Mesendoderm (in vitro differentiated cells): ENCODE data around the gene FBH1.

Experiments used
- DNase-seq: peaks from one replicate; pipeline ENCODE4 v3.0.0; 2013
- H2AK5ac ChIP-seq: 2 replicates; pipeline ENCODE4 v1.6.1; 2013; ENCODE audit warnings: low read length, inconsistent platforms
- H2BK120ac ChIP-seq: 2 replicates; pipeline ENCODE4 v1.6.1; 2013; ENCODE audit warnings: low read depth, mild to moderate bottlenecking, low read length, moderate library complexity, mixed read lengths
- H2BK15ac ChIP-seq: replicated peaks from 2 replicates; pipeline ENCODE4 v1.6.1; 2013; ENCODE audit warnings: low read depth, mild to moderate bottlenecking, moderate library complexity
- H2BK5ac ChIP-seq: 2 replicates; pipeline ENCODE4 v1.6.1; 2013; ENCODE audit warnings: low read length, inconsistent platforms
- H3K18ac ChIP-seq: 2 replicates; pipeline ENCODE4 v1.6.1; 2013; ENCODE audit warnings: mild to moderate bottlenecking, low read length, mixed read lengths
- H3K23ac ChIP-seq: one replicate; pipeline ENCODE4 v1.6.1; 2013; ENCODE audit warnings: low read length
- H3K27ac ChIP-seq: 2 replicates; pipeline ENCODE4 v1.5.1; 2013; ENCODE audit warnings: low read depth, mild to moderate bottlenecking, inconsistent platforms, low read length, moderate library complexity
- H3K27me3 ChIP-seq: 2 replicates; pipeline ENCODE4 v1.6.1; 2013; ENCODE audit warnings: low read length, control low read depth, mild to moderate bottlenecking, inconsistent platforms; ENCODE audit not compliant: insufficient read depth, poor library complexity
- H3K36me3 ChIP-seq: 2 replicates; pipeline ENCODE4 v1.6.1; 2013; ENCODE audit warnings: low read length, inconsistent platforms; ENCODE audit not compliant: control insufficient read depth, insufficient read depth
- H3K4ac ChIP-seq: one replicate; pipeline ENCODE4 v1.6.1; 2013; ENCODE audit warnings: low read depth, mild to moderate bottlenecking, low read length, moderate library complexity
- H3K4me1 ChIP-seq: 2 replicates; pipeline ENCODE4 v1.6.1; 2013; ENCODE audit warnings: low read depth, low read length, inconsistent platforms; ENCODE audit not compliant: control insufficient read depth
- H3K4me2 ChIP-seq: 2 replicates; pipeline ENCODE4 v1.6.1; 2013; ENCODE audit warnings: low read length
- H3K4me3 ChIP-seq: 2 replicates; pipeline ENCODE4 v1.5.1; 2013; ENCODE audit warnings: mild to moderate bottlenecking, low read length
- H3K56ac ChIP-seq: one replicate; pipeline ENCODE4 v1.6.1; 2013; ENCODE audit warnings: low read length
- H3K79me1 ChIP-seq: 2 replicates; pipeline ENCODE4 v1.6.1; 2013; ENCODE audit warnings: low read length, inconsistent platforms
- H3K79me2 ChIP-seq: 2 replicates; pipeline ENCODE4 v1.6.1; 2013; ENCODE audit warnings: mild to moderate bottlenecking, low read length; ENCODE audit not compliant: control insufficient read depth, insufficient read depth
- H3K9ac ChIP-seq: 2 replicates; pipeline ENCODE4 v1.6.1; 2013; ENCODE audit warnings: low read length, inconsistent platforms
- H4K5ac ChIP-seq: one replicate; pipeline ENCODE4 v1.6.1; 2013; ENCODE audit warnings: low read length
- H4K8ac ChIP-seq: one replicate; pipeline ENCODE4 v1.6.1; 2013; ENCODE audit warnings: low read depth, mild to moderate bottlenecking, control low read depth, low read length, moderate library complexity
- WGBS: extraction: QIAGEN DNeasy Blood & Tissue Kit; methylation state at CpG from one replicate; pipeline ENCODE4 v1.1.7; 2013; ENCODE audit warnings: low lambda C conversion rate, missing lambda C conversion rate; ENCODE audit not compliant: insufficient coverage; ENCODE audit errors: extremely low coverage; 5-methylcytosine and 5-hydroxymethylcytosine counted together

The FBH1 gene

GRCh38 chr10:5983774-5984173 is 93.7 kb downstream of the FBH1 start:
- H3K4me3 ChIP-seq: no peak overlapping the region
- no peak overlapping the region for H3K27ac ChIP-seq
- no peaks in the 10 kb centered on the region for H3K4me1 ChIP-seq
- no peak overlapping the region for H4K8ac ChIP-seq
- H2BK15ac ChIP-seq: no peak overlapping the region
- no peak overlapping the region for H4K5ac ChIP-seq
- H2BK5ac ChIP-seq: no peak overlapping the region
- no peak overlapping the region for H3K4me2 ChIP-seq
- no peak overlapping the region for H3K4ac ChIP-seq
- no peaks in the 10 kb centered on the region for H3K36me3 ChIP-seq
- H3K27me3 ChIP-seq: no peaks in the 10 kb centered on the region
- no peak overlapping the region for H2BK120ac ChIP-seq
- no peak overlapping the region for H2AK5ac ChIP-seq
- H3K79me1 ChIP-seq: no peaks in the 10 kb centered on the region
- no peak overlapping the region for H3K9ac ChIP-seq
- no peak overlapping the region for H3K56ac ChIP-seq
- H3K18ac ChIP-seq: no peak overlapping the region
- no peak for DNase-seq
- WGBS: no CpG with 5 or more reads among the region's 9 CpGs
- H3K23ac ChIP-seq: no peak overlapping the region
- H3K79me2 ChIP-seq: no peaks in the 10 kb centered on the region

DNA sequence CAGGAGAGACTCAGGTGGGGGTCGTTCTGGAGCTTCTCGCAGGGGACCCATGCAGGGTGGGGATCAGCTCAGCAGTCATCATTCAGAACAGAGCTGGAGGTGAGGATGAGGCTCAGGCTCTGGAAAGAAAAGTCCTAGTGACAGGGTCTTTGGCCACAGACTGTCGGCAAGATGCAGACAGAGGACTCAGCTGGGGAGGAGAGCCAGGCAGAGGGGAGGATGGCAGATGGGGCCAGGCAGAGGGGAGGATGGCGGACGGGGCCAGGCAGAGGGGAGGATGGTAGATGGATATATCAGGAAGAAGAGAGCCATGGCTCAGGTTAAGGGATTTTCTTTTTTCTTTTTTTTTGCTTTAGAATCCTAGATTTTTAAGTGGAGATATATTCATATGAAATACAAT is 95.0 kb downstream of the FBH1 start:
- H4K8ac ChIP-seq: no peak overlapping the region
- no peak overlapping the region for H2AK5ac ChIP-seq
- H3K4me3 ChIP-seq: no peak overlapping the region
- H3K4ac ChIP-seq: no peak overlapping the region
- DNase-seq: no peak
- no peak overlapping the region for H3K56ac ChIP-seq
- H2BK120ac ChIP-seq: no peak overlapping the region
- no peak overlapping the region for H3K9ac ChIP-seq
- H3K23ac ChIP-seq: no peak overlapping the region
- H2BK5ac ChIP-seq: no peak overlapping the region
- no peak overlapping the region for H3K27ac ChIP-seq
- no peak overlapping the region for H4K5ac ChIP-seq
- no peaks in the 10 kb centered on the region for H3K79me1 ChIP-seq
- no peak overlapping the region for H3K4me2 ChIP-seq
- H3K36me3 ChIP-seq: no peaks in the 10 kb centered on the region
- H2BK15ac ChIP-seq: no peak overlapping the region
- no peaks in the 10 kb centered on the region for H3K27me3 ChIP-seq
- no CpG with 5 or more reads among the region's 5 CpGs for WGBS
- H3K79me2 ChIP-seq: no peaks in the 10 kb centered on the region
- no peaks in the 10 kb centered on the region for H3K4me1 ChIP-seq
- no peak overlapping the region for H3K18ac ChIP-seq
